ENCODE measurements around the gene PIEZO2.
"Not testable (repeated sequence)": the region's sequence is repeated elsewhere in the genome, so short reads cannot be mapped to it uniquely, and the experiment has no call there.

PIEZO2 gene

DNA sequence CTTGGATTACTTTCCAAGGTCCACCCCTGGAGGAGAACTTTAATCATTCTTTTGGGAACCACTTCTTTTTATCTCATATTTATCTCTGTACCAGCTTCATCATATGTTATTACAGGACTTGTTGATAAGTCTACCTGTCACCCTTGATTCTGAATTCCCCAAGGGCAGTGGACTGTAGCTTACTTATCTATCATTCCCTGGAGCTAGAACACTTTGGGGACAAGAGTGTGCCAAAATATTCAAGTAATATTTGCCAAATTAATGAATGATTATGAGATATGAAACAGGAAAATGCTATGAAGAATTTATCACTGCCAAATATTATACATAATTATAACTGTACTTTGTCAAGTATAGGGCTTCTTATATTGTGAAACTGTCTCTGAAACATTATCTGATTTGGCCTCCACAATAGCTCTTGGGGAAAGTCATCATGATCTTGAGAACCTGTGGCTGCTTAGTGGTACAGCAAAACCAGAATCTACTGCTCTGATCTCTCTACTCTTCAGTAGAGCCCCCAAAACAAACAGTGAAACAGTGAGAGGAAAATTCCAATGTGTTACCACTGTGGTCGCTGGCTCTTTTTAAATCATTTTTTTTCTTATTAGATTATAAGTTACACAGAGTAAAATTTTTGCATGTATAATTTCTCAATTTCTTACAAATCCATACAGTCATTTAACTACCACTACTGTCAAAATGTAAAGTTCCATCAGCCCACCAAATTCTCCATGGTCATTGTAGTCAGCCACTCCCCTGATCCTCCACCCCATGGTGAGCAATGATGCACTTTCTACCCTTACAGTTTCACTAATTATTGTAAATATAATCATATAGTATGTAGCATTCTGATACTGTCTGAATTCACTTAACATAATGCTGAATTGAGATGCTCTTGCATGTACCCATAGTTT is 197.5 kb downstream of the PIEZO2 start:
- no peak for DNase-seq

DNA sequence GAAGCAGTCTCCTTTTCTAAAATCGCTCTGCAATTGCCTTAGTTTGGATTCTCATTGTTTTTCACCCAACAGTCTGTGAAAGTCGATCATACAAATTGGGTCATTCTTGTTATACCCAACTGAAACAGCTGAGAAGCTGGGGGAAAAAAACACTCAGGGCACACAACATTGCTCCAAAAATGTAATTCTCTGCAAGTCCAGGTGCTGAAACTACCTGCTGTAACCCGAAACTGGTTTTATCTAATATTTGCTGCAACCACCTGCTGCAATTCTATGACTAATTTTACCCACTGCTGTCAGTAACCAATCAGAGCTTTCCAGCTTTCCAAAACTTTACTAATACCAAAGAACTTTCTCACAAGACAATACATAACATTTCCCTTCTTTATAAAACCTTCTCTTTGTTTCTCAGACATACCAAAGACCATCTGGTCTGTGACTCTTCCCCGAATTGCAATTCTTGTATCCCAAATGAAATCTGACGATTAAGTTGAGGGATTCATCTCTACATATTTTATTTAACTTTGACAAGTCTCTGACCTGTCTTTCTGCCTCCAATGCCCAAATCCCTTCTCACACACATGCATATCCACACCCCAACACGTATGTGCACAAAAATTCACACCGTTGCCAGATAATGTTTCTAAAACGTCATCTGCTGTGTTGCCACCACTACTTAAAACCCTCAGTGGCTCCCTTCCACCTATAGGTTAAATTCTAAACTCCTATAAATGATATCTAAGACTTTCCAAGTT is 198.3 kb downstream of the PIEZO2 start:
- no peak for DNase-seq

DNA sequence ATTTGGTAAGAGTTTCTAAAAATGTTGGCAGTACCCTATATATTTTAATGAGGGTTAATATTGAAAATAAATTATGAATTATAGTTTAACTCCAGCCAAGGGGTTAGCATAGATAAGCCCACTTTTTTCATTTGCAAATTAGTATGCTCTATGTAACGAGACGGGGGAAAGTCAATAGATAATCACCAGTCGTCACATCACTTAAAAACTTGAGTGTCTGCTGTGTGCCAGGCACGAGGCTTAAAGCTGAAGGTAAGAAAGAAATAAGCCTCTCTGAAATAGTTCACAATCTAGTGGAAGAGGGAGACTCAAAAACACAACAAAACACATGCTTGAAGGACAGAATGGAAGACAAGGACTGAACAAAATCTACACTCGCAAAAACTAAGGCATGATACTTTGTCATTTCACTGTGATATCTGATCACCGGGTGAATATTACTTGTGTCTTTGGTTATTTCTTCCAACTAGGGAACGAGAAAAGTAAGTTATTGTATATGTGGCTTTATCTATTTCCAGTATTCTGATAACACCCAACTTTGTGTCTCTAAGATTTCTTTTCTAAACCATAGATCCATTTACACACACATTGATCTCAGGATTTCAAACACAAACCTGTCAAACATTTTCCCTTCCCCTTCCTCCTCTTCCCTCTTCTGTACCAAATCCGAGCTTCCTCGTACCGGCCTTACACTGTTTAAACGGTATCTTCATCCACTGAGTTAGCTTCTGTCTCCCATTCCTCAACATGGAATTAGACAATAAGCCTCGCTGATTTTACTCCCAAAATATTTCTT is 199.1 kb downstream of the PIEZO2 start:
- no peak for DNase-seq

DNA sequence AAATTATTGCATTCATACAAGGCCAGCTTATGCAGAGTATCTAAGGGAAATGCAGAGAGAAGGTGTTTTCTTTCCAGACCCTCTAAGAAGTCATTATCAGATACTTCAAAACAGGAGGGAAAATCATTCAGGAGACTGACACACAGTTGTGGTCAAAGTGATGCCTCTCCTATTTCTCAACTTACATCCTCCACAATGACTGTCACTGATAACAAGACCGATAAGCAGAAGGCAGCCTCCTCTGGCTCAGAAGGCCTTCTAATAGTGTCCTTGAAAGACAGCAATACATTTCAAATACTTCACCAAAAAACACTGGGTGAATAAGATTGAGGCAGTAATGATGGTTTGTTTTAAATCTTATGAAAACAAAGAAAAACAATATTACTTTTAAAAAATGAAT is 199.7 kb downstream of the PIEZO2 start:
- DNase-seq, result no peak

DNA sequence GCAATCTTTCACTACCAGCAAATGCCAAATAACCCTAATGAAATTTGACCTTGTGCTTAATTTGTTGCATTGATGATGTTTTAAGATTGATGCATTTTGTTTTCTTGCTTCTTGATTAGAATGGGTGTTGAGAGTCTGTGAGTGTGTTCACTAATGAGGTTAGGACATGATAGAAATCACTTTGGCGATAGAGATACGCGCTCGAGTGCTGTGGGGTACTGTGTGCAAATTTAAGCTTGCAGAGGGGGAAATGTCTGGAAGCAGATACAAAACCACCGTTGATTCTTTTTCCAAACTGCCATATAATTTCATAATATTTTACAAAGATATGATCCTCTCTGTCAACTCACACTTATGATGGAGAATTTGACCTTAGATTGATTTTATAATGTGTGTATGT is 200.9 kb downstream of the PIEZO2 start:
- DNase-seq, result no peak

DNA sequence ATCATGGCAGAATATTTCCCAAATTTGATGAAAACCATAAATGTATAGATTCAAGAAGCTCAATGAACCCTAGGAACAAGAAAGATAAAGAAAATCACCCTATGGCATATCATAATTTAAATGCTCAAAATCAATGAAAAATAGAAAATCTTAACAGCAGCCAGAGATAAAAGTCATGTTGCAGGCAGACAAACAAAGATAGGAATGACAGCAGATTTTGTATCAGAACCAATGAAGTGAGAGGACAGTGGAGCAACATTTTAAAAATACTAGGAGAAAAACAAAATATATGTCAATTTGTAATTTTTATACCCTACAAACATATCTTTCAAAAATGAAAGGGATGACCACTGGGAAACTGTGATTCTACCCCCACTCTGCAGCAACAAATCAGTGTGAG is 203.3 kb downstream of the PIEZO2 start:
- DNase-seq, result no peak

DNA sequence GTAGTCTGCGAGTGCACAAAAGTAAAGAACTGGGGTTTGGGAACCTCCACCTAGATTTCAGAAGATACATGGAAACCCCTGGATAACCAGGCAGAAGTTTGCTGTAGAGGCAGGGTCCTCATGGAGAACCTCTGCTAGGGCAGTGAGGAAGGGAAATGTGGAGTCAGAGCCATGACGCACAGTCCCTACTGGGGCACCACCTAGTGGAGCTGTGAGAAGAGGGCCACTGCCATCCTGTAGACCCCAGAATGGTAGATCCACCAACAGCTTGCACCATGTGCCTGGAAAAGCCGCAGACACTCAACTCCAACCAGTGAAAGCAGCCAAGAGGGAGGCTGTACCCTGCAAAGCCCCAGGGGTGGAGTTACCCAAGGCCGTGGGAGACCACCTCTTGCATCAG is 206.4 kb downstream of the PIEZO2 start:
- DNase-seq, result no peak

DNA sequence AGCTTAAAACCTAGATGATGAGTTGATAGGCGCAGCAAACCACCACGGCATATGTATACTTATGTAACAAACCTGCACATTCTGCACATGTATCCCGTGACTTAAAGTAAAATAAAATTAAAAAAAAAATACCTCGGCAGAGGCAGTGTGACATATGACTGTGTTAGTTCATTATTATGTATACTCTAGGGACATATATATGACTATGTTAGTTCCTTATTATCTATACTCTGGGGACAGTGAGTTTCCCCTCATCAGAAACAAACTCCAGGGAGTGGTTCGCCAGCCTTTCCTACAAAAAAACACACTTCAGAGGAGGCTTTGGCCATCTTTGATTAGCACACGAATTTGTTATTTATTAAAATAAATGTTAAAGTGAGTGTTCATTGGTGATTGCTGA is 209.5 kb downstream of the PIEZO2 start:
- DNase-seq, result no peak

DNA sequence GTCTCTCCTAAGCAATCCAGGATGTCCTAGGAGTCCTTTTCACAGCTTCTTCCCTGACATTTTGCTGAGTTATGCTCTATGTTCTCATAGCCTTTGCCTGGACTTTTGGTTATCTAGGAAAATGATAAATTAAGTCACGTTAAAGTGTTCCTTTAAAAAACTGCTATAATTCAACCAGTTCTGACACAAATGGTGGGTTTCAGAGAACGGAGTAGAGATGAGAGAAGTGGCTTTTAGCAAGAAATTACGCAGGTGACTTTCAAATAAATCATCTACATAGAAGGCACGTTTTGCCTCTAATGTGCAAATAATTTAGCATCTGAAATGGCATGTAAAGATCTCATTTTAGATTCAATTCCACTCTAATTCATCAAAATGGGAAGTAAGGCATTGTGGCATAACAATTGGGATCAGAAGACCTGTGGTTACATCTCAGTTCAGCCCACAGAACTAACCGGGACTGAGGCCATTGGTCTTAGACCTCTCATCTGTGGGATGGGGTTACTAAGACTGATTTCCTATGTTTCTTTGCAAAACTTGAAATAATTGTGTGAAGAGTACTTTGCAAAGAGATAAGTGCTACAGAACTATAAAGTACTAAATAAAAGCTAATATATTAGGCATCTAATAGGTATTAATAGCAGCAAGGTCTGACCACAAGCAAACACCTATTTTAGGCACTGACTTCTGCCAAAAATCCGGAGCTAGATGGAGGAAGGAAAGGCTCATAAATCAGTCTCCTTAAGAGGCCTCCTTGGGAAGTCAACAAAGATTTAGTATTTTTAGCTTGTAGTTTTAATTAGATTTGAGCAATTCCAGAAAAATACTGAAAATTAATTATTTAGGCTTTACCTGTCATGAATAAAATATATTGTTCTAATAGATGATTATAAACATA is 211.4 kb downstream of the PIEZO2 start:
- DNase-seq, result no peak

DNA sequence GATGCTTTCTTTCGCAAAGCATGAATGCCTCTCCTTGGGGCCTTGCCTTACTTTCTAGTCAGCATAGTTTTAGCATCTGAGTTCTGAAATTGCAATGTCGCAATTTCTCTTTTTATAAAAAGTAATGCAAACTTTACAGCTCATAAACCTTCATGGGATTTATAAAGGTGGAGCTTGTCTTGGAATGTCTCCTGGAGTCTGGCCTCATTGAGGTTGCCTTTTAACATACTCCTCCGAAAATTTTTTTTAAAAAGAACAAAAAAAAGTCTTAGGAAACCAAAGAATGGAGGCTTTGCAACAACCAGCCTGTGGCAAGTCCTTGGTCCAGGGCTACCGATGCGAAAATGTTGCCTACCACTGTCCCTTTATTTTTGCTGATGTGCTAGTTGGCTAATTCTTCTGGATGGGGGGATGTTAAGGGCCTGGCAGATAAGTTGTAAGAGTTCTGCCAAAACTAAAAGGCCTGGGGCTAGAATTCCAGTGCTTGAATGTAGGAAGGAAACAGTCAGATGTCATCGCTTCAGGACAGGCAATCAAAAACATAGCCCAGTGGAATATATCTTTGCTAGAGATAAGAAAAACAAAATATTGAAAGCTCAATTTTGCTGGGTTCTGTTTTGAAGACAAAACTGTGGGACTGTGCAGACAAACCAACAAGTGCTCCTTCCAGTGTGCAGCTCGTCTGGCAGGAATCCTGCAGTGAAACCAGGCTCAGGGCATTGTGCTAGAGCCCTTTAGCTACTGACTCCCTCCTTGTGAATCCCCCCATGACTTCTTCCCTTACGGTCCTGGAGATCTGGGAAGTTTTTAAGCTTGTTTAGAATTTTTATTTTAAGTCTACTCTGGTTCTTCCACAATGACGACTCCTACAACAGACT is 213.0 kb downstream of the PIEZO2 start:
- no peak for DNase-seq

DNA sequence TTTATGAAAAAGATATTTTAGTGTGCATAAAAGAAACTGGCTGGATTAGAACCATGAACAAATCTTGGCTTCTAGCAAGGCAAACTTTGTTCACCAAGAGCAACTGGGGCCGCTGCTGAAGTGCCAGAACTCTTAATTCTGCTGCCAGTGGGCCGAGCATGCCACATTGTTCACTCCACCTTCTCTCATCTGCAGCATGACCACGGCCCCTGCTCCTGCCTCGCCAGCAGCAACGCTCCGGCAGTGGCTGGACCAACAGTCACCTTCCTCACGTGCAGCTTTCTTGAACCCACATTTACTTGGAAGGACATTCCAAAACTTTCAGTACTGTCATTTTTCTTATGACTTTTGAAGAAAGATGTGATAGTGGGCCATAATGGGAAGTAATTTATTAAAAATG is 213.8 kb downstream of the PIEZO2 start:
- DNase-seq, result no peak

DNA sequence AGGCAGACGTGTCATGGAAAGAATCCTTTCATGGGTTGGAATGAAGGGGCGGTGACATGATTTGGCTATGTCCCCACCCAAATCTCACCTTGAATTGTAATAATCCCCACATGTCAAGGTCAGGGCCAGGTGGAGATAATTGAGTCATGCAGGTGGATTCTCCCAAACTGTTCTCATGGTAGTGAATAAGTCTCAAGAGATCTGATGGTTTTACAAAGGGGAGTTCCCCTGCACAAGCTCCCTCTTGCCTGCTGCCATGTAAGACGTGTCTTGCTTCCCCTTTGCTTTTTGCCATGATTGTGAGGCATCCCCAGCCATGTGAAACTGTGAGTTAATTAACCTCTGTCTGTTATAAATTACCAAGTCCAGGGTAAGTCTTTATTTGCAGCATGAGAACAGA is 215.7 kb downstream of the PIEZO2 start:
- DNase-seq, result not testable (repeated sequence)

DNA sequence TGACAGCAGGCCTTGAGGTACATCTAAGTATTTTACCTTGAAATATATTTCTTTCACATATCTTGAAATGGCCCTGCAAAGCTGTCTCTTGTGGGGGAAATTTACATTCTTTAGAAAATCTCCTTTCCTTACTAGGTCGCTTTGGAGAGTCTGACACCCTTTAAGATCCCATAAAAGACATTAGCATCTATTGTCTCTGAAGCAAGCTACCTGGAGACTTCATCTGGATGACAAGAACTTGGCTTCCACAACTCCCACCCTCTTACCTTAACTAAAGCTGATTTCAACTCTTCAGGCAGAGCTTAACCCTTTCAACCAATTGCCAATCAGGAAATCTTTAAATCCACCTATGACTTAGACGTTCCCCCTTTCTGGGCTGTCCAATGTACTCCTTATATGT is 219.3 kb downstream of the PIEZO2 start:
- DNase-seq, result no peak

DNA sequence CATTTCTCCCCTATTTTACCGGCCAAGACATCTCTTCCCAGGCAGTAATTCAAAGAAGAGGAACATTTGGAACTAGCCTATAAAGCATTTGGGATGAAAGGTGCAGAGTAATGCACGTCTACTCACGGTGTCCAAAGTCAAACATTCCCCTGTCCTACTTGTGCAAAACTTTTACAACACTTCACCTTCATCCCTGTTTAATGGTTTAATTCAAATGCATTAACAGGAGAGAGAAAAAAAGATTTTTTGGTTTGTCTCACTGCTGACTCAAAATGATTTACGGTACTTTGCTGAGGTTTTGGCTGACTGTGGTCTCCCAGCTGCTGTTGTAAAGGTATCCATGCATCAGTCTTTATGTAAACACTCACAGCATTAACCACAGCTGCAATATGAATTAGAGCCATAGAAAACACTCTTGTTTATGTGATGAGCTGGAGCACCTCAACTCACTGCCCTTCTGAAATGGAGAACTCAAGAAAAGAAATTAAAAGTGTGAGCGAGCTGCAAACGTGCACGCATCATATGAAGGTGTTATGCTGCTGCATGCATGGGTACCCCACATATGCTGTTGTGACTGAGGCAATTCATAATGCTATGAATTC is 220.5 kb downstream of the PIEZO2 start:
- DNase-seq, result no peak

DNA sequence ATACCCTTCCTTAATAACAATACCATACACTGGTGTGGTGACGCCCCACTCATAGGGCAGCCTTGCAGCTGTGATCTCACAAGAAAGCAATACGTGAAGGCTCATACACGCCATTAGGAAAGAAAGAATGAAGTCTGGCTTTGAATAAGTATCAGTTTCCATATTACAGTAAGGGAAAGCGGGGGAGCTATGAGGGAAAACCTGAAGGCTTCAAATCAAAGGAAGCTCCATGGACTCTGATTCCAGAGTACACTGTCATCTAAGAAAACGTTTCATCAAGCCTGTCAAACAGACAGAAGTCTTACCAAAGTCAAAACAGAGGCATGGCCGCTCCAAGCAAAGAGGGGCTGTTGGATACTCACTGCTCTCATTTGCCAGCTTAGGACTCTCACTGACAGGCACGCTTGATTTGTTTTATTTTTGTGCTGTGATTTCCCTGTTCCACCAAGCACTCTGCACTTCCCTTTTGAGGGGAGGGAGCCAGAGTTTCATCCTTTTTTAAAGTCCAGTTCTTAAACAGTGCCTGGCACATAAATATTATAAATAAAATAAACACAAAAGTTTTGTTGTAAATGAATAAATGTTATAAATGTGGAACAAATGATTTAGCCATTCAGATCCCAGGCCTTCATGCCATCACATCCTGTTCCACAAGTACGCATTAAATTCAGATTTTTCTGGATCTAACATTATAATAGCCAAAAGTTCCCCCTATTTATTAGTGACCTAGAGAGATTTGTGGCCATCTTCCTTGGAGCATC is 221.2 kb downstream of the PIEZO2 start:
- no peak for DNase-seq

DNA sequence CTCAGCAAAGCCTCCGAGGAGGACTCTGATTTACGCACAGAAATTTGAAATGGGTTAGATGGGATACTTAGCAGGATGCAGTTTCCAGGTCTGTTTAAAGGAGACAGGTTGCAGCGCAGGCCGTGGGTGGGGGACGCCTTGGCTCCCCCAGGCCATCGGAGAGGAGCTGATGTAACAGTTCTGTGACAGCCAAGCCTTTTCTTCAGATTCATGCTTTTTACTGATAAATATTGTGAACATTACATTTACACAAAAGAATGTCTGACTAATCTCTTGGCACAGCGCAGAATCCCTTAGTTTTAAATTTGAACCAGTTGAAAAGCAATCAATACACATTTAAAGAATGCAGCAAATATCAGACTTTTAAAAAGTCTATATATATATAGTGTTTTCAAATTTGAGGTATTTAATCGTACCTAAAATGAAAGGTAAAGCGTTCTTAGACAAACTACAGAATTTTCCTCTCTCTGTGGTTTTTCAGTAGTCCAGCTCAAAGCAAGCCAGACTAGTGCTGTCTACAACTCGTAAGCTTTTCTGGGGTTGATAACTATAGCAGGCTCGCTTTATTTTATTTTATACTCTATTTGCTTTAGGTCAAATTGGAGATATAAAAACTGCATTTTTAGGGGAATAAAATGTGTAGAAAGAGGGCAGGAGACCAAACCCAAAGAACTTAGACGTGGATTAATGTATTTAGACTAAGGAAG is 221.9 kb downstream of the PIEZO2 start:
- no peak for DNase-seq

DNA sequence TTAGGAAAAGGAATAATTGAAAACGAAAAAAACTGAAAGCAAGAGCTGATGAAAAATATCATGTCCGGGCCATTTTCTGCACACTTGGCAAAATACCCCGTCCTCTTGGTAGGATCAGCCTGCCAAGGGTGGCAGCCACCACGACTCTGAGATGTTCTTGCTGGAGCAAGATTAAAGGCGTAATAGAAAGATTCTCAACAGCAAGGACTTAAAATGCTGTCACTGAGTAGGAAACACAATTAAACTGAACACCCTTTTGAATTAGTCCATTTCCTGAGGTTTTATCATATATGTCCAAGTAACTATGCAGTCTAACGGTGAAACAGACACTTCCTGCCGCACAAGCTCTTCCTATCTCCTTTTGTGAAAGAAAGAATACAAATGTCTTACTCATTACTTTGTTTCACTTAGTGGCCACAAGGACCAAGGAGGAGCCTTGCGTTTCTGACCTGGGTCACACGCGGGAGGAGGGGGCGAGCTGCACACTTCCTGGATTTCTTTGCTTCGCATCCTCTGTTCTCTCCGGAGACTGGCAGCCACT is 222.7 kb downstream of the PIEZO2 start:
- DNase-seq, result no peak

DNA sequence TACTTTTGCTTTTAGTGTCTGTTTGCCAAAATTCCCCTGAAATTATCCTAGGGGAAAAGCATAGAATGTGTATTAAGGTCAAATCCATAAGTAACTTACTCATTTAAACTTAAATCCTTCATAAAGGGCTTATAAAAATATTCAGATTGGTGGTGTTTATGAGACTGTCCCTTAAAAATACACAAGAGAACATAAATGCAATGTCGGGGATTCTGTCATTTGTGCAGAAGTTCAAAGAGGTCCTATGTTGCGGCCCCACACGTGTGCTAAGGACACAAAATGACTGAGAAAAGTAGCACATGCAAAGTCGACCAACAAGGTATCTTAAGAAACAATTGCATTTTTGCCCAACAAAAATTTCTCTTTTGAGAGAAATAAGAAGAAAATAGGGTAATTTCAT is 225.1 kb downstream of the PIEZO2 start:
- no peak for DNase-seq

DNA sequence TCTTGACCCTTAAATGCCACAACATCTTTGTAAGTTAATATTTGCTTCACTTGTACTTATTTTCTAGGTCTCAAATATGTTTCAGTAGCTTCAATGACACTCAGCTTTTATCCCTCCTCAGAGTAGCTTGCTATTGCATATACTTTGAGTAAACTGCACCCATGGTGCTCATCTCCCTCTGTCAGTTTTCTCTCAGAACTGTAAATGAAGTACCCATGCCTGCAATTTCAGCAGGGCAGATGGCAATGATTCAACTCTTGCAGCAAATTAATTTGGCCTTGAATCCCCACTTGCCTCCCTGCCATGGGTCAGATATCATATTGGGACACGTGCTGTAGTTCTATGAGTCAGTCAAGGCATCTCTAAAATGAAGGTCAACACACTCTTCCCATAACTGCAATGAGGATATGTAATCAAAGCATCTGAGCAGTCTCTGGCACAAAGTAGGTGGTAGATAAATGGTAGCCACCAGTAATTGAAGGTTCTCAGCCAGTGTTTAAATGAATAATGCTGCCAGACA is 225.8 kb downstream of the PIEZO2 start:
- no peak for DNase-seq
